GM18505 (cell line): ENCODE data around the gene CCDC97.
A peak's percentile ranks its signal among the peaks of the same experiment; 100 is the strongest.

Experiments
- ATAC-seq: cut with Tn5 transposase; IDR thresholded peaks from one replicate; pipeline ENCODE4 v1.9.1; 2021; ENCODE audit not compliant: unreplicated experiment
- POLR2A ChIP-seq: IDR thresholded peaks from 4 replicates; pipeline ENCODE4 v1.6.1; 2011; ENCODE audit warnings: borderline replicate concordance; ENCODE audit not compliant: insufficient read depth, insufficient read length; ENCODE audit errors: extremely low read depth

CCDC97 gene

GRCh38 chr19:41310033-41310831 lies at the start of gene CCDC97:
CCDC97 (plus strand) TSS chr19:41310172; CDS start chr19:41310311, 139 bp downstream.
- TF ChIP-seq POLR2A = peak; percentile 91
- ATAC-seq = peak; percentile 66

- no peak for ATAC-seq
- no peak for TF ChIP-seq POLR2A
These were observed 48.3 kb upstream of the CCDC97 start for GRCh38 chr19:41261474-41262190.

- TF ChIP-seq POLR2A = peak; percentile 64
- peak; percentile 6 for ATAC-seq
These were observed 46.7 kb upstream of the CCDC97 start for GRCh38 chr19:41263042-41263849.

GRCh38 chr19:41263850-41264580 lies 46.0 kb upstream of the CCDC97 start, which contains the start of gene HNRNPUL1:
HNRNPUL1 (plus strand) TSS chr19:41264372; CDS start chr19:41264504, 132 bp downstream.
- ATAC-seq = peak; percentile 68

GRCh38 chr19:41264581-41265394 lies 45.2 kb upstream of the CCDC97 start:
- TF ChIP-seq POLR2A = peak; percentile 68
- ATAC-seq = peak; percentile 3

More at GRCh38 chr19:41263850-41264580, 46.0 kb upstream of the CCDC97 start, which contains the start of gene HNRNPUL1:
- TF ChIP-seq POLR2A = no peak

GRCh38 chr19:41265395-41266153 lies 44.4 kb upstream of the CCDC97 start:
- ATAC-seq = no peak
- no peak for TF ChIP-seq POLR2A

GRCh38 chr19:41269055-41269454 lies 40.9 kb upstream of the CCDC97 start:
- ATAC-seq = no peak
- no peak for TF ChIP-seq POLR2A

GRCh38 chr19:41269571-41269970 lies 40.4 kb upstream of the CCDC97 start:
- no peak for ATAC-seq

GRCh38 chr19:41273076-41273475 lies 36.9 kb upstream of the CCDC97 start:
- TF ChIP-seq POLR2A = no peak
- no peak for ATAC-seq

More at GRCh38 chr19:41269571-41269970, 40.4 kb upstream of the CCDC97 start:
- TF ChIP-seq POLR2A = no peak

- no peak for TF ChIP-seq POLR2A
- ATAC-seq = no peak
These were observed 35.2 kb upstream of the CCDC97 start for GRCh38 chr19:41274802-41275201.

GRCh38 chr19:41276231-41276630 lies 33.7 kb upstream of the CCDC97 start:
- TF ChIP-seq POLR2A = no peak
- ATAC-seq = no peak
